ENCODE data around the gene ZBTB20. TPM values are rescaled to one million over a fixed set of nuclear protein-coding genes. Genes with fewer than 3 reads are reported as not detected.

ZBTB20 gene
- total and polyA plus RNA-seq, 10 of the 15 experiments (the other 5 are each of a cell fraction or from before 2014, with no cell fraction given) = 0.20 to 5.5 (median 2.2) TPM

- H3K9ac ChIP-seq (ENCODE audit: control insufficient read depth, insufficient read depth, low read length) = no peak overlapping the region
- no peak overlapping the region for H3K4me2 ChIP-seq (ENCODE audit: control insufficient read depth, insufficient read depth)
Observed at GRCh38 chr3:114650808-114651207, 496.3 kb downstream of the ZBTB20 start.

More at GRCh38 chr3:114650808-114651207, 496.3 kb downstream of the ZBTB20 start:
- BruUV-seq (replicated peaks) = no TSS peak
- intact Hi-C loops (cut with micrococcal nuclease; ENCODE audit: unreplicated experiment) (no loop called here), in situ Hi-C loops (cut with MboI) (no loop called here)
- 3% methylated on average over 3 of the region's 3 CpGs for WGBS (ENCODE audit: insufficient coverage, insufficient replicate concordance, low lambda C conversion rate, missing lambda C conversion rate)
- H3K4me3 ChIP-seq = no peak overlapping the region
- ATAC-seq = no peak
- H3K27ac ChIP-seq (ENCODE audit: control insufficient read depth, insufficient read depth) = no peak overlapping the region
- DNase-seq (ENCODE audit: low read depth, low spot score) = no peak
- H3K36me3 ChIP-seq (ENCODE audit: control insufficient read depth in 2 of 2, insufficient read depth in 2 of 2, low read length in 1 of 2) = no peaks in the 10 kb centered on the region
- H3K27me3 ChIP-seq (replicated peaks in 1 of 2; ENCODE audit: control insufficient read depth in 2 of 2, insufficient read depth in 2 of 2, low read length in 1 of 2) = no peaks in the 10 kb centered on the region
- H3K4me1 ChIP-seq (ENCODE audit: control insufficient read depth, insufficient read depth, low read length) = no peaks in the 10 kb centered on the region
- H3K9me3 ChIP-seq (replicated peaks; ENCODE audit: control insufficient read depth, insufficient read depth, low read length) = no peaks in the 10 kb centered on the region
- H3K79me2 ChIP-seq (ENCODE audit: control insufficient read depth, insufficient read depth, low read length) = no peaks in the 10 kb centered on the region
- H2AFZ ChIP-seq (ENCODE audit: control insufficient read depth, low read depth, low read length) = no peak overlapping the region
- POLR2A ChIA-PET = no interaction called here
- CTCF ChIA-PET = no interaction called here
- SMC1A ChIA-PET (ENCODE audit: uncharacterized antibody, unreplicated experiment) = interaction anchor here (1.1 kb wide), 1 partner anchor 88 kb away, joined by 3 read pairs; no protein-coding TSS in a partner anchor
- FAIRE-seq = no peak
- RAD21 ChIA-PET (ENCODE audit: unreplicated experiment) = no interaction called here
- TF ChIP-seq TBL1XR1 (IDR thresholded peaks at IDR 0.05; ENCODE audit: low read depth, low read length) (no peak), CEBPB (IDR thresholded peaks at IDR 0.05; ENCODE audit: borderline replicate concordance in 1 of 2, low read depth in 2 of 2, low read length in 2 of 2) (no peak), E2F8 (IDR thresholded peaks at IDR 0.05; ENCODE audit: low read depth, partially characterized antibody) (no peak), SMAD1 (IDR thresholded peaks at IDR 0.05; ENCODE audit: low read depth, partially characterized antibody) (no peak), RAD51 (IDR thresholded peaks at IDR 0.05) (no peak), GABPA (IDR thresholded peaks at IDR 0.05; ENCODE audit: low read depth) (no peak), TCF3 (IDR thresholded peaks at IDR 0.05; ENCODE audit: borderline replicate concordance, insufficient read depth, low read depth, low read length) (no peak), HDAC2 (IDR thresholded peaks at IDR 0.05) (no peak), ETV6 (conservative IDR thresholded peaks at IDR 0.05 in 1 of 2, IDR thresholded peaks at IDR 0.05 in 1 of 2; ENCODE audit: borderline replicate concordance in 1 of 2, low read depth in 1 of 2) (no peak), YBX1 (IDR thresholded peaks at IDR 0.05) (no peak)
- H4K20me1 ChIP-seq (ENCODE audit: control insufficient read depth, insufficient read depth) = no peaks in the 10 kb centered on the region
